ENCODE data around the gene HSPB1.
"Not testable (repeated sequence)": the region's sequence is repeated elsewhere in the genome, so short reads cannot be mapped to it uniquely, and the experiment has no call there.

Gene HSPB1

GRCh38 chr7:76303202-76304147 is 1.0 kb downstream of the HSPB1 start:
- peak; percentile 83 for FAIRE-seq
- DNase-seq (ENCODE audit: extremely low spot score, insufficient read length, low read depth) = peak; percentile 75

DNA sequence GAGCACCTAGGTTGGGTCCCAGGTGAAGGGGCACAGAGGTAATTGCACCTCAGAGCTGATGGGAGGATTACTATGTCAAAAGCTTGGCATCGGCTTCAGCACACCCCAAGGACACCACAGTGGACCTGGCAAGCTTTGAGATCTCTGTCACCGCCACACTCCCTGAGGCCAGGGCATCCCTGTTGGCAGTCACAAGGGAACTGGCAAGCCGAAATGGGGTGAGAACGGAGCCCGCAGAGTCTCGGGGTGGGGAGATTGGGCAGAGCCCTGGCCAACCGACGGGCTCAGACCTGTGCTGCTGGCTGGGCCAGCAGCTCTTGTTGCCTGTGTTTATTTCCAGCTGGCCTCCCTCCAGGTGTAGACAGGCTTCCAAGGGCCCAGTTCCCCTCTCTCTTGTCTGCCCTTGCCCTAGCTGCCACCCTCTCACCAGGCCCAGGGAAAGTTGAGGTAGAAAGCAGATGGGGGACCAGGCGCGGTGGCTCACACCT is 2.5 kb downstream of the HSPB1 start:
- no peak for FAIRE-seq

DNA sequence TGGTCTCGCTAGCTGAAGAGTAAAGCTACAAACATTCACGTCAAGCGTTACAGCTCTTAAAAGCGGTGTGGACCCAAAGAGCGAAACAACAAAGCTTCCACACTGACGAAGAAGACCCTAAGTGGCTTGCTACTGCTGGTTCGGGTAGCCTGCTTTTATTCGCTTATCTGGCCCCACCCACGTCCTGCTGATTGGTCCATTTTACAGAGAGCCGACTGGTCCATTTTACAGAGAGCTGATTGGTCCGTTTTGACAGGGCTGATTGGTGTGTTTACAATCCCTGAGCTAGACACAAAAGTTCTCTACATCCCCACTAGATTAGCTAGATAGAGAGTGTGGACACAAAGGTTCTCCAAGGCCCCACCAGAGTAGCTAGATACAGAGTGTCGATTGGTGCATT is 6.4 kb downstream of the HSPB1 start:
- FAIRE-seq; DNase-seq (ENCODE audit: extremely low spot score, insufficient read length, low read depth): not testable (repeated sequence)

More for the DNA sequence above, 2.5 kb downstream of the HSPB1 start:
- no peak for DNase-seq (ENCODE audit: extremely low spot score, insufficient read length, low read depth)

GRCh38 chr7:76309341-76310101 is 7.0 kb downstream of the HSPB1 start:
- FAIRE-seq; DNase-seq (ENCODE audit: extremely low spot score, insufficient read length, low read depth): not testable (repeated sequence)

DNA sequence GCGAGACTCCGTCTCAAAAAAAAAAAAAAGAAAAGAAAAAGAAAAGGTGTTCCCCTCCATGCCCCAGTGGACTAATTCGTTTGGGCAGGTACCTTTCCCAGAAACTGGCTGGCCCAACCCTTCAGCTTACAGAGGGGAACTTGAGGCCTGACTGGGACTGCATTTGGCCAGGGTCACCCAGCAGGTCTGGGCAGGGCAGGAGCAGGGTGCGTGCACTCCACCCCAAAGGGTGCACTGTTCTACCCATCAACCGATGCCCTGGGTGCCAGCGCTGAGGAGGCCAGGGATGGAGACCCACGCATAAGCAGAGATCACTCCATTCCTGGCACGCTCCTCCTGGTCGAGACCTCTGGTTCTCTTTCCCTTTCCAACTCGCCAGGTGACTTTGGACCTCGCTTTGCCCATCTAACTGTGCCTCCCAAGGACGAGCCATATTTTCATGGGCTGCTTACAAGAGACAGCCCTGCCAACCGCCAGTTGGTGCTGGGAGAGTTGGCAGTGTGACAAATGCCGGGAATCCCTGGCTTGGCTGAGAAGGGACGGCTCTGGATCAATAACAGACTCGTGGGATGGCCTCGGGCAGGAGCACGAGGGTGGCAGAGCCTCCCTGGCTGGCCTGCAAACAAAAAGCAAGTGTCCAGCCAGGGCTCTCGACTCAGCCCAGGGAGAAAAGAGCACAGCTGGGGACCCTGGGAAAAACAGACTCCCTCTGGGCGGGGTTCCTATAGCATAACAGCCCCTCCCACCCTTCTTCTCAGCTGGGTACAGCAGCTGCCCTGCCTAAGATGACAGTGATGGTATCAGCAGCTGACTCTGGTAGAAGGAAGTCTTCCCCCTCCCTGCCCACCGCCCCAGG is 7.9 kb downstream of the HSPB1 start:
- DNase-seq (ENCODE audit: extremely low spot score, insufficient read length, low read depth) (no peak), FAIRE-seq (no peak)

DNA sequence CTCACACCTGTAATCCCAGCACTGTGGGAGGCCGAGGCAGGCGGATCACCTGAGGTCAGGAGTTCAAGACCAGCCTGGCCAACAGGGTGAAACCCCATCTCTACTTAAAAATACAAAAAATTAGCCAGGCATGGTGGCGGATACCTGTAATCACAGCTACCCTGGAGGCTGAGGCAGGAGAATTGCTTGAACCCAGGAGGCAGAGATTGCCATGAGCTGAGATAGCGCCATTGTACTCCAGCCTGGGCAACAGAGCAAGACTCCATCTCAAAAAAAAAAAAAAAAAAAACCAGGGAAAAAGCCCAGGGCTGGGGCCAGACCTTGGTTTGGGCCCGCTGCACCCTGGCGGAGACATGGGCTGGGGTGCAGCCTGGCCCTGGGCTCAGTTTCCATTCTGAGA is 9.4 kb downstream of the HSPB1 start:
- DNase-seq (ENCODE audit: extremely low spot score, insufficient read length, low read depth); FAIRE-seq: not testable (repeated sequence)

DNA sequence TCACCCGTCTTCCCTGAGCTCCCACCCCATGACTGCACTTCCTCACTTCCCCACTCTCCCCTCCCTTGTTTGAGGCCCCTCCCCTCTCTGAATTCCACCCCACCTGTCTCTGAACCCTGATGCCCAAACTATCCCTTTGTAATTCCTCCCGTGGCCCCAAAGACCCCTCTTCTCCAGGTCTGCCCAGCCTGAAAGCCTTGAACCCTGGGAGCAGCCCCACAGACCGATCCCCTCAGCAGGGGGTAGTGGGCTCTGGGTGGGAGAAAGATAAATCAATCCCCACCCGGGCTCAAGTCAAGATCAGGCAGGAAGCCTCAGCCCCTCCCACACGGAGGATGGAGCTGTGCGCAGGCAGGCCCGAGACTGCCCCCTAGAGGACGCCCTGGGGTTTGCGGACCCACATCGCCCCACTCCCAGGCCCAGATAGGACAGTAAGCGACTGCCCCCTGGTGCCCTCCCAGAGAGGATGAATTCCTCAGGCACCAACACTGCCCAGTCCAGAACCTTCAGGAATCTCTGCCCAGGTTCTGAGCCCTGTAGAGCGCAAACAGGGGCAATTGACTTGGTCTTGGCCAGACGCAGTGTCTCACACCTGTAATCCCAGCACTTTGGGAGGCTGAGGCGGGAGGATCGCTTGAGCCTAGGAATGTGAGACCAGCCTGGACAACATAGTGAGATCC is 11.7 kb downstream of the HSPB1 start:
- FAIRE-seq = peak; percentile 87
- peak; percentile 84 for DNase-seq (ENCODE audit: extremely low spot score, insufficient read length, low read depth)

DNA sequence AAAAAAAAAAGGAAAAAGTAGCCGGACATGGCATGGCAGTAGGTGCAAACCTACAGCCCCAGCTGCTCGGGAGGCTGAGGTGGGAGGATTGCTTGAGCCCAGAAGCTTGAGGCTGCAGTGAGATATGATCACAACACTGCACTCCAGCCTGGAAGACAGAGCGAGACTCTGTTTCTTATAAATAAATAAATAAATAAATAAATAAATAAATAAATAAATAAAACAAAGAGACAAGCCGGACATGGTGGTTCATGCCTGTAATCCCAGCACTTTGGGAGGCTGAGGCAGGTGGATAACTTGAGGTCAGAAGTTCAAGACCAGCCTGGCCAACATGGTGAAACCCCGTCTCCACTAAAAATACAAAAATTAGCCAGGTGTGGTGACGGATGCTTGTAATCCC is 12.3 kb downstream of the HSPB1 start:
- FAIRE-seq = not testable (repeated sequence)

DNA sequence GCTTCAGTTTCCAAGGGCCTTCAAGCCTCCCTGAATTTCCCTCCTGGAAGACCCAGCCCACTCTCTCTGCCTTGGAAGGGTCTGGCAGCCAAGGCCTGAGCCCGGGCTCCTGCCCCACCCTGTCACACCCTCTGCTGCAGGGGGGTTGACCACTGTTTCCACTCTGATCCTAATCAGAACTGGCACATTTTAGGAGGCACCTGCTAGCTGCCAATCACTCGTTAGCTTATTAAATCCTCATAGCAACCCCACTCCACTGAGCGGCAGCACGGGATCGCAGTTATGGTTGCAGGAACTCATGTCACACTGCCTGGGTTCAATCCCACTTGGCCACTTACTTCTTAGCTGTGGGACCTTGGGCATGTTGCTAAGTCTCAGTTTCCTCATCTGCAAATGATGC is 12.9 kb downstream of the HSPB1 start:
- FAIRE-seq = no peak
- DNase-seq (ENCODE audit: extremely low spot score, insufficient read length, low read depth) = no peak

More for the DNA sequence above, 12.3 kb downstream of the HSPB1 start:
- DNase-seq (ENCODE audit: extremely low spot score, insufficient read length, low read depth) = not testable (repeated sequence)

DNA sequence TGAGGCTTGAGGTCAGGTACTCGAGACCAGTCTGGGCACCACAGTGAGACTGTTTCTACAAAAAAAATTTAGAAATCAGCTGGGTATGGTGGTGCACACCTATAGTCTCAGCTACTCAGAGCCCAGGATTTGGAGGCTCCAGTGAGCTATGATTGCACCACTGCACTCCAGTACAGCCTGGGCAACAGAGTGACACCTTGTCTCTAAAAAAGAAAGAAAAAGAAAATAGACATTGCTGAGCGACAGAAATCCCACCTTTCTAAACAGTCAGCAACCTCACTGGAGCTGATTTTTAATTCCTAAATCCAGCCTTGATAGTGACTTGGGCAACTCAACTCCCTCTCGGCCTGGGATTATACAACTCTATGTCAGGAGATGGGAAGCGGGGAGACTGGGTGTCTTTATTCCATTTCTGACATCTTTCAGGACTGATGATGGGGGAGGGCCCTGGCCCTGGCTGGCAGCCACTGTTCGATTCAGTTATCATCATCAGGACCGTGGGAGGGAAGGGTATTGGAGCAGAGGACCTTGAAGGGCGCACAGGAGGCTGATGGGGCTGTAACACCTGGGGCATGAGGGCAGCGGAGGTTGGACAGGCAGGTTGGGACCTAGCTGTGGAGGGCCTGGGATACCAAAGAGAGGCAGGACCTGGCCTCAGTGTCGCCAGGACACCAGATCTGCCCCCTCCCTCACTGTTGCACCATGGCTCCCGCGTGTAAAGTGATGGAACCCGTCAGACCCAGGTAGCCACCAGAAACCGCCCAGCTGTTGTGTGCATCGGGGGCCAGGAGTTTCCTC is 14.7 kb downstream of the HSPB1 start:
- FAIRE-seq (no peak), DNase-seq (ENCODE audit: extremely low spot score, insufficient read length, low read depth) (no peak)

GRCh38 chr7:76317782-76318487 is 15.5 kb downstream of the HSPB1 start:
- FAIRE-seq = peak; percentile 84
- peak; percentile 96 for DNase-seq (ENCODE audit: extremely low spot score, insufficient read length, low read depth)

- DNase-seq (ENCODE audit: extremely low spot score, insufficient read length, low read depth) (peak; percentile 59), FAIRE-seq (peak; percentile 90)
These were observed 16.2 kb downstream of the HSPB1 start for GRCh38 chr7:76318488-76319353.

DNA sequence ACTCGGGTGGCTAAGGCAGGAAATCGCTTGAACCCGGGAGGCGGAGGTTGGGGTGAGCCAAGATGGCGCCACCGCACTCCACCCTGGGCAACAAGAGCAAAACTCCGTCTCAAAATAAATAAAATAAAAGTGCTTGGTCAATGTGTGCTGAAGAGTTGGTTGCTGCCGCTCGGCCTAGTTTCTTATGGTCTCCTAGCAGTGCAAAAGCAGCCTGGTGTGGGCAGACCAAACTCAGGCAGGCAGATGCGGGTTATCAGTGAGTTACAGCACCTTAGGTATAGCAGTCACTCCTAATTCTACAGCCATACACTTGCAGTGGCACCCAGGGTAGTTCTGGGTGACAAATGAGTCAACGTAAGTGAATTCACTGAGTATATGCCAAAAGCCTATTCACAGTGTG is 22.6 kb downstream of the HSPB1 start:
- DNase-seq (ENCODE audit: extremely low spot score, insufficient read length, low read depth) = no peak
- no peak for FAIRE-seq

GRCh38 chr7:76325811-76326210 is 23.3 kb downstream of the HSPB1 start:
- DNase-seq (ENCODE audit: extremely low spot score, insufficient read length, low read depth) (no peak), FAIRE-seq (no peak)

DNA sequence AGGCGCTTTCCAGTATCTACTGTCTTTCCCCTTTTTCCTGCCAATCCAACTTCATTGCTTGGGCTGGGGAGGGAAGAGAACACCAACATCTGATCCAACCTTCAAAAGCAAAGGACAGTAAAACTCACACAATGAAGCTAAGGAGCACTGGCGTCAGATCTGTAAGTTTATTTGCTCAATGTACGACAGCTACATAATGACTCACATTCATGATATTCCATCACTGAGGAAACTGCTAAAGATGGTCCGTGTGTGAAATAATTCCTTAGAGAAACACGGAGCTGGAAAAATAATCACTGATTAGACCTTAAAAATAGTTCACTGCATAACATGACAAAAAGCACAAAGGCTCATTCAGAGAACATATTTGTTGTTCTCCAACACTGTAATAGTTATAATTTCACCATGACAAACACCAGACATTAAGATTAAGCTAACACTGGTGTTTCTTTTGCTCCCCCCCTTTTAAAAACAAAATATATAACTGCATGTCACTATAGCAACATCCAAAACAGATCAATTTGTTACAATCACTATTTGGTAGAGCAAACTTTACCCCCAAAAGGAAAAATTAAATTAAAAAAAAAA is 24.3 kb downstream of the HSPB1 start:
- DNase-seq (ENCODE audit: extremely low spot score, insufficient read length, low read depth) (no peak), FAIRE-seq (no peak)

GRCh38 chr7:76327610-76328009 is 25.1 kb downstream of the HSPB1 start:
- no peak for DNase-seq (ENCODE audit: extremely low spot score, insufficient read length, low read depth)
- FAIRE-seq = no peak

GRCh38 chr7:76328389-76328788 is 25.9 kb downstream of the HSPB1 start:
- DNase-seq (ENCODE audit: extremely low spot score, insufficient read length, low read depth) = no peak
- FAIRE-seq = no peak
